GM12864 (cell line): ENCODE measurements around the gene SERPINA1.
A peak's percentile ranks its signal among the peaks of the same experiment; 100 is the strongest.
"Not testable (repeated sequence)": the region's sequence is repeated elsewhere in the genome, so short reads cannot be mapped to it uniquely, and the experiment has no call there.

ENCODE experiments used
- DNase-seq: peaks from one replicate; pipeline ENCODE4 v3.0.0-alpha.2; 2011; ENCODE audit warnings: low read depth
- H3K4me3 ChIP-seq: 2 replicates; pipeline ENCODE4 v1.5.1; 2011; ENCODE audit warnings: mild to moderate bottlenecking, low read depth, low read length, control low read depth
- TF ChIP-seq, protein P1 (sequence below): IDR thresholded peaks from 2 replicates; pipeline ENCODE4 v1.5.1; 2011; ENCODE audit warnings: low read depth, mild to moderate bottlenecking, moderate library complexity, low read length, control low read depth, inconsistent platforms; ENCODE audit errors: missing control alignments

Gene SERPINA1

GRCh38 chr14:94373708-94374107 is 14.7 kb downstream of the SERPINA1 start:
- H3K4me3 ChIP-seq = no peak overlapping the region
- TF ChIP-seq, protein P1, sequence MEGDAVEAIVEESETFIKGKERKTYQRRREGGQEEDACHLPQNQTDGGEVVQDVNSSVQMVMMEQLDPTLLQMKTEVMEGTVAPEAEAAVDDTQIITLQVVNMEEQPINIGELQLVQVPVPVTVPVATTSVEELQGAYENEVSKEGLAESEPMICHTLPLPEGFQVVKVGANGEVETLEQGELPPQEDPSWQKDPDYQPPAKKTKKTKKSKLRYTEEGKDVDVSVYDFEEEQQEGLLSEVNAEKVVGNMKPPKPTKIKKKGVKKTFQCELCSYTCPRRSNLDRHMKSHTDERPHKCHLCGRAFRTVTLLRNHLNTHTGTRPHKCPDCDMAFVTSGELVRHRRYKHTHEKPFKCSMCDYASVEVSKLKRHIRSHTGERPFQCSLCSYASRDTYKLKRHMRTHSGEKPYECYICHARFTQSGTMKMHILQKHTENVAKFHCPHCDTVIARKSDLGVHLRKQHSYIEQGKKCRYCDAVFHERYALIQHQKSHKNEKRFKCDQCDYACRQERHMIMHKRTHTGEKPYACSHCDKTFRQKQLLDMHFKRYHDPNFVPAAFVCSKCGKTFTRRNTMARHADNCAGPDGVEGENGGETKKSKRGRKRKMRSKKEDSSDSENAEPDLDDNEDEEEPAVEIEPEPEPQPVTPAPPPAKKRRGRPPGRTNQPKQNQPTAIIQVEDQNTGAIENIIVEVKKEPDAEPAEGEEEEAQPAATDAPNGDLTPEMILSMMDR = no peak
- no peak for DNase-seq

- TF ChIP-seq, protein P1 = peak; percentile 21
- H3K4me3 ChIP-seq = no peak overlapping the region
- DNase-seq = no peak
Measured at GRCh38 chr14:94372021-94372605, 16.3 kb downstream of the SERPINA1 start.

DNA sequence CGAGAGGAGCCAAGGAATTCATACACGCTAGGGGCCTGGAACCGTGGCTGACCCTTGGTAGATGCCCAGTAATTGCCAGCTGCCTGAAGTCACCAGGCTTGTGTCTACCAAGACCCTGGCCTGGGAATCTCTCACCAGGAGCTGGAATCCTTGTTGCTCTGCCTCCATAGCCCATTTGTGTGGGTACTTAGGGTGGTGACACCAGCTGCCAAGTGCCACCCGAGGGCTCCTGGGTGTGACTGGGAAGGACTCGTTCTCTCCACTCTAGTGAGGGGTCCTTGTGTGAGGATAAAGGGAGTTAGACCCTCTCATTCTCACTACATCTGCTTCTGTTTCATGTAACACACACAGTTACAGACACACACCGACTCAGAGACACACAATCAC is 17.9 kb downstream of the SERPINA1 start:
- TF ChIP-seq, protein P1 = no peak
- no peak for DNase-seq
- H3K4me3 ChIP-seq = no peak overlapping the region

DNA sequence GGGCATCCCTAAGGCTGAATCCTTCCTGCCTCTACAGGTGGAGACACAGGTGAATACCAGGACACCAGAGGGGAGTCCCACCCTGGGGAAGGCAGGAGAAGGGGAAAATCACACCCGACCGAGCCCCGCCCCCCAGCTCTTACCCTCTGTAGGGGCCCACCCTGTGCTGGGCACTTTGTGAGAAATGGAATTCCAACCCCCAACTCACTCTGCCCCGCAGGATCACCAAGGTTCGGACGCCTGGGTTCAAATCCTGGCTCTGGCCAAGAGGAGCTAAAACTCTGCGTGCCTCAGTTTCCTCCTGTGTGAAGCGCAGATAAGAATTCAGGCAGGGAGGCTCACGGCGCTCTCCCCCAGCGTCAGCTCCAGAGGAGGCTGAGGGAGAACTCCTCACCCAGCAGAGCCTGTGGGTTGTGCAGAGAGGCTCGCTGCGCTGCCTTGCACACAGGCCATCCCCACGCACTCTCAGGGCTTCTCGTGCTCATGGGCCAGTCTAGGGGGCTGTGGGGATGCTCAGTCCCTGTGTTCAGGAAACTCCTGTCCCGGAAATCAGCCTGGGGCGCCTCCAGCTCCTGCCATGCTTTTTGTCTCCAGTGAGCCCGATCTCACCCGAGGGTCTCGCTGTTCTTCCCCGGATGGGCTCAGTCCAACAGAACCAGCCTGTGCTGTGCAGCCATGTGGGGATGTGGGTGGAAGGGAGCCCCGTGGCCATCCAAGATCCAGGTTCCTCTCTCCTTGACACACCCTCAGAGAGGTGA is 18.5 kb downstream of the SERPINA1 start:
- DNase-seq = not testable (repeated sequence)

DNA sequence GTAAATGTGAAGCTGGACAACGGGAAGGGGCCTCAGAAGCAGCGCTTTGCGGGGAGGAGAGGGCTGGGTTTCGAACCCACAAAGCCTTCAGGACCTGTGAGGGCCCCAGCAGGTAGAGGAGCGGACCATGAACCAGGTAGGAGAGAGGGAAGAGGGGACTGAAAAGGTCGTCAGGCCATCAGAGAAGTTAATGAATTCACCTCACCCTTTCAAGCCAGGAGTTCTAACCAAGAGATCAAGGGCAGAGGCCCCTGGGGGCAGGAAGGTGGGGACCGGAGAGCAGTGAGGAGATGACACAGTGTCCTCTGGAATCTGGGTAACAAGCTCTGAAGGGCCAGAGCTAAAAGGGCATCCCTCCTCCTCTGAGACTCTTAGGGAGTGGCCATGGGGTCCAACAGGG is 19.4 kb downstream of the SERPINA1 start:
- TF ChIP-seq, protein P1 = no peak
- H3K4me3 ChIP-seq = no peak overlapping the region
- DNase-seq = no peak

More for the DNA sequence above, 18.5 kb downstream of the SERPINA1 start:
- H3K4me3 ChIP-seq = not testable (repeated sequence)

DNA sequence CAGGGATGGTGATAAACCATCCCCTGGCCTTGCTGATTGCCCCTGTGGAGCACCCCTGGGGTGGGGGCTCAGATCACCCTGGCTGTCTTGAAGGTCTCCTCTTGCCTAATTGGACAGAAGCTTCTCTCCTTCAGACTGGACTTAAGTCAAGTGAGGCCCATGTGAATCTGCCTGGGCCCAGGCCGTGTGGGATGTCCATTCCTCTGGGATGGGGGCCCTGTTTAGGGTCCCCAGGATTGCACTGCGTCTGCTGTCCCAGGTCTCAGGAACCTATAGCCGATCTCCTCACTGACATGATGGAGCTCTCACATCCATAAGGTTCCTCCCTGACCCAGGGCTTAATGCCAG is 20.2 kb downstream of the SERPINA1 start:
- H3K4me3 ChIP-seq = no peak overlapping the region
- TF ChIP-seq, protein P1 = no peak
- DNase-seq = no peak

DNA sequence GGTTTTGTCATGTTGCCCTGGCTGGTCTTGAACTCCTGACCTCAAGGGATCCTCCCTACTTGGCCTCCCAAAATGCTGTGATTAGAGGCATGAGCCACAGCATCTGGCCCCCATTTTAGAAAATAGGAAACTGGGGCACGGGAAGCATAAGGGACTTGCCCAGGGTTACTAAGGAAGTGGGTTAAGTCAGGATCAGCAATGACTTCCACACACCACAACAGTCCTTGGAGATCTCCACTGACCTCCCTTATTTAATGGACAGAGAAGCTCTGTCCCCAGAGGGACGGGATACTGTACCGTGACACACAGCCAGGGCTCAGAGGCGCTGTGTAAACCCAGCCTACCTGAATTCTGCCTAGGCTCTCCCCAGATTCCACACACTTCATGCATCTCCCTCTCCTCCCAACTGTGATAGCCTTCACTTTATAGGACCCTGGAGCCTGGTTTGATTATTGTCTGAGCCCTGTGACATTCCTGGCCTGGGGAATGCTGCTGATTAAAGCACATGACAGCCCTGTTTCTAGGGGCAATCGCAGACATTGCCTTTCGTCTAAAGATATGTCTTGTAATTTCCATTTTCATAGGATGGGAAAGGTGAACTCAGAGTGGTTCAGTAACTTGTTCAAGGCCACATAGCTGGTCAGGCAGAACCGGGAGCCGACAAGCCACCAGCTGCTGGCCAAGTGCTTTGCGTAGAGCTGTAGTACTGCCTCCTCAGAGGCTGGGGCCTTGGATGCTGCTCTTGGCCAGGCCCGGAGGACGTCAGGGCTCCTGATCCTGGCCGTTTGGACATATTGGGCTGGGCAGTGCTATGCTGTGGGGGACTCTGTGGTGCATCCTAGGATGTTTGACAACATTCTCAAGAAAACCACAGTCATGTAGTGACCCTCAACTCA is 20.8 kb downstream of the SERPINA1 start:
- TF ChIP-seq, protein P1 = no peak
- no peak overlapping the region for H3K4me3 ChIP-seq
- no peak for DNase-seq
